ENCODE measurements around the gene DYNC1LI1.

DYNC1LI1 gene

DNA sequence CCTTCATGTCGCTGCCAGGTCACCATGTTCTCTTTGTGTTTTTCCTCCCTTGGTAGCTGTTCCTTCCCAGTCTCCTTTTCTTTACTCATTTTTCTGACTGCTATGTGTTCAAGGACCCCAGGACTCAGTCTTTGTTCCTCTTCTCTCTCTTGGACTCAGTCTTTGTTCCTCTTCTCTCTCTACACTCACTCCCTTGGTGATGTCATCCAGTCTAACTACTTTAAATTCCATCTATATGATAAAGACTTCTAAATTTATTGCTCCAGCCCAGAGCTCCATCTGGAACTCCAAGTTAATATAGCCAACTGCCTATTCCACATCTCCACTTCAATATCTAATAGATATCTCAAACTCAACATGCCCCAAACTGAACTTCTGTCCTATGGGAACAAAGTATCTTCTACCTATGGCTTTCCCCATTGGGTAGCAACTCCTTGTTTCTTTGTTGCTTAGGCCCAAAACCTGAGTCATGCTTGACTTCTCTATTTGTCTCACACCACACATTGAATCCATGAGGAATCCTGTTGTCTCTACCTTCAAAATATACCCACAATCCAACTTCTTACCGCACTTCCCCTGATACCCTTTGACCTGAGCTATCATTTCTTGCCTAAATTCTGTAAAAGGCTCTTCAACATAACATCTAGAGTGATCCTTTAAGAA lies 4.9 kb upstream of the DYNC1LI1 start:
- no peaks in the 10 kb centered on the region for H3K27me3 ChIP-seq (ENCODE audit: insufficient read depth, low read length)
- no peak overlapping the region for H2AFZ ChIP-seq (ENCODE audit: low read depth, low read length)
- no peaks in the 10 kb centered on the region for H3K36me3 ChIP-seq (ENCODE audit: insufficient read depth, low read length)
- H3K9me3 ChIP-seq (ENCODE audit: low read length): no peaks in the 10 kb centered on the region
- H3K4me3 ChIP-seq (ENCODE audit: low read length): no peak overlapping the region
- peaks cover 4% of the 10 kb centered on the region for H3K4me1 ChIP-seq (ENCODE audit: insufficient read depth, low read length)

DNA sequence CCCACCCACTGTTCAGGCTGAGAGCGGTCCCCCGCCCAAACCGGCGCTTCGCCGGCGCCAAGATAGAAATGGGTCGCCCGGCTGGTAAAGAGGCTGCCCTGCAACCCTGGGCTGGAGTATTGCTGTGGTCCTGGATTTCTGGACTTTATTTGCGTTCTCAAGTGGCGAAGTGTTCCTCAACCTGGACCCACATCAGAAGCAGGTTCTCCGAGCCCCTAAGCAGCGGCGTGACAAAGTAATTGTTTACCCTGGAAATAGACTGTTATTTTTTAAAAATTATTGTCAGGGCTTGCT lies 481 bp upstream of the DYNC1LI1 start:
- Histone ChIP-seq H3K4me1 (ENCODE audit: insufficient read depth, low read length) (peaks cover 15% of the 10 kb centered on the region), H2AFZ (ENCODE audit: low read depth, low read length) (peak overlapping the region; percentile 33), H3K27me3 (ENCODE audit: insufficient read depth, low read length) (no peaks in the 10 kb centered on the region), H3K36me3 (ENCODE audit: insufficient read depth, low read length) (peaks cover 7% of the 10 kb centered on the region), H3K9me3 (ENCODE audit: low read length) (no peaks in the 10 kb centered on the region), H3K4me3 (ENCODE audit: low read length) (peak overlapping the region; percentile 81)

DNA sequence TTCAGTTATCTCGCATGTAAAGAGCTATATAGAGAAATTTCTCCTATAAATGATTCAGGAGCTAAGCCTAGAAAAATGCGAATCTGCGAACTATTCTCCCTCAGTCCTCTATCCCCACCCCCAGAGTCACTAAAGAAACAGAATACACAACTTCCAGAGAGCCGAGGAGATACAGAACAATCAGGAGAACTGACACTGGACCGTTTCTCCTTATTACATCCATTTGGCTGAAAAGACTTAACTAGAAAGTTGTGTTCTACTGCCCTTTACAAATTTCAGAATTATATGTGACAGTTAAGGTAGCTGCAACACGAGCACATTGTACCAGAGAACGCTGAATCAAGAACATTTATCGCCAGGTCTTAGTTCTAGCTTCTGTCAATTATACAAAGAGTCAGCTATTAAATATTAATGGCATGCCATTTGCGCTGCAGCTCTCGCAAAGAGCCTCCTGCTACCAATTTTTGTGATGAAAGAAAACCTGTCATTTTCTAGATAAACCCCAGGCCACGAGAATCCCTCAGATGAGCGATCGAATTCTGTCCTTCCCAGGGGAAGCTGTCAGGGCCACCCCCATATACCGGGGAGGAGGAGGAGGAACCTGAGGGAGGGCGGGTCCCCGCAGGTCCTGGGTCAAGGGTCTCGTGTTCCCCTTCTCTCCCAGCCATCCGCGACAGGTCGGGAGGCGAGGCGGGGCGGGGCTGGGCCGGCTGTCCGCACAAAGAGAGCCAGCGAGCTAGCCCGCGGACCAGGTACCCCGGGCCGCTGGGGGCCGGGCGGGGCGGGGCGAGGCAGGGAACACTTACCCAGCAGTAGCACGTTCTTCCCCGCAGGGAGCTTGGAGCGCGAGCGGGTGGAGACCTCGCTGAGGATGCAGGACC lies 878 bp downstream of the DYNC1LI1 start:
- H3K36me3 ChIP-seq (ENCODE audit: insufficient read depth, low read length): peaks cover 14% of the 10 kb centered on the region
- peaks cover 15% of the 10 kb centered on the region for H3K4me1 ChIP-seq (ENCODE audit: insufficient read depth, low read length)
- H3K27me3 ChIP-seq (ENCODE audit: insufficient read depth, low read length): no peaks in the 10 kb centered on the region
- peak overlapping the region; percentile 81 for H3K4me3 ChIP-seq (ENCODE audit: low read length)
- H3K9me3 ChIP-seq (ENCODE audit: low read length): no peaks in the 10 kb centered on the region
- H2AFZ ChIP-seq (ENCODE audit: low read depth, low read length): peak overlapping the region; percentile 49

DNA sequence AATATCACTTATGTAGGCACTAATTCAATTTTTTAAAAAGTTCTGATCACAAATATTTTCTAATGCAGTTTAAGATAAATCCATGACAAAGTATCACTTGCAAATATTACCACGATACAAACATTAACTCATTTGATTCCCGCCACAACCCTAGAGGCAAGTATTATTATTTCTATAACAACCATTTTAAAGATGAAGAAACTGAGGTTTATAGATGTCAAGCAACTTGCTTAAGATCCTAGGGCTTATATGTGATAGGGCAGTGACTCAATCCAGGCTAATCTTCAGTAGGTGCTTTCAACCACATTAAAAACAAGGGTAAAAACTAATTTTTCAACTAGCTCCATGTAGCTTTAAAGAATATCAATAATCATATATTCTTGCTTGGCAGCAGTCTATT lies 1.7 kb downstream of the DYNC1LI1 start:
- Histone ChIP-seq H3K36me3 (ENCODE audit: insufficient read depth, low read length) (peaks cover 14% of the 10 kb centered on the region), H3K9me3 (ENCODE audit: low read length) (no peaks in the 10 kb centered on the region), H3K27me3 (ENCODE audit: insufficient read depth, low read length) (no peaks in the 10 kb centered on the region), H3K4me3 (ENCODE audit: low read length) (peak overlapping the region; percentile 81), H2AFZ (ENCODE audit: low read depth, low read length) (no peak overlapping the region), H3K4me1 (ENCODE audit: insufficient read depth, low read length) (peaks cover 15% of the 10 kb centered on the region)

DNA sequence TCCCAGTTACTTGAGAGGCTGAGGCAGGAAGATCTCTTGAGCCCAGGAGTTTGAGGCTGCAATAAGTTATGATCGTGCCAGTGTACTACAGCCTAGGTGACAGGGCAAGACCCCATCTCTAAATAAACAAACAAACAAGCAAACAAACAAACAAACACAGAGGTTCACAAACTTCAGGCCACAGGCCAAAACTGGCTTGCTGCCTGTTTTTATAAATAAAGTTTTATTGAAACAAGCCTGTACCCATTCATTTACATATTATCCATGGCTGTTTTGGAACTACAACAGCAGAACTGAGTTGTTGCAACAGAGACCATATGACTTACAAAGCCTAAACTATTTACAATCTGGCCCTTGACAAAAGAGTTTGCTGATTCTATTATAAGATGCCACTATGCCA lies 6.5 kb downstream of the DYNC1LI1 start:
- no peaks in the 10 kb centered on the region for H3K9me3 ChIP-seq (ENCODE audit: low read length)
- H3K36me3 ChIP-seq (ENCODE audit: insufficient read depth, low read length): peaks cover 24% of the 10 kb centered on the region
- no peaks in the 10 kb centered on the region for H3K27me3 ChIP-seq (ENCODE audit: insufficient read depth, low read length)
- H3K4me3 ChIP-seq (ENCODE audit: low read length): no peak overlapping the region
- no peak overlapping the region for H2AFZ ChIP-seq (ENCODE audit: low read depth, low read length)
- H3K4me1 ChIP-seq (ENCODE audit: insufficient read depth, low read length): peaks cover 10% of the 10 kb centered on the region

DNA sequence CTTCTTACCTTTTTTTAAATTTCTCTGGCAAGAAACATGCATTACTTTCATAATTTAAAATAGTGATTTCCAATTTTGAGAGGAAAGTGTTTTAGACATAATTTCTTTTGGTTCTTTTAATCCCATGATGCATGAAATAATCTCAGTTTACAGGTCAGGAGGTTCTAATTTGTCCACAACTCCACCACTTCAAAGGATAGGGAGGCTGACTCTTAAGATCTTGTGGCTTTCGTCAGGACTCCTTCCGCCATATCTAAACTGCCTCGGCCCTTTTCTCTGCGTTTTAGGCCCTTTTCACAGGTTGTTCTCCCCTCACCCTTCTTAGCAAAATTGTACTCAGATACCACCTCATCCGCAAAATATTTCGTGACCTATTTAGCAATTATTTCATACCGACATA lies 8.0 kb downstream of the DYNC1LI1 start:
- H3K36me3 ChIP-seq (ENCODE audit: insufficient read depth, low read length): peaks cover 24% of the 10 kb centered on the region

DNA sequence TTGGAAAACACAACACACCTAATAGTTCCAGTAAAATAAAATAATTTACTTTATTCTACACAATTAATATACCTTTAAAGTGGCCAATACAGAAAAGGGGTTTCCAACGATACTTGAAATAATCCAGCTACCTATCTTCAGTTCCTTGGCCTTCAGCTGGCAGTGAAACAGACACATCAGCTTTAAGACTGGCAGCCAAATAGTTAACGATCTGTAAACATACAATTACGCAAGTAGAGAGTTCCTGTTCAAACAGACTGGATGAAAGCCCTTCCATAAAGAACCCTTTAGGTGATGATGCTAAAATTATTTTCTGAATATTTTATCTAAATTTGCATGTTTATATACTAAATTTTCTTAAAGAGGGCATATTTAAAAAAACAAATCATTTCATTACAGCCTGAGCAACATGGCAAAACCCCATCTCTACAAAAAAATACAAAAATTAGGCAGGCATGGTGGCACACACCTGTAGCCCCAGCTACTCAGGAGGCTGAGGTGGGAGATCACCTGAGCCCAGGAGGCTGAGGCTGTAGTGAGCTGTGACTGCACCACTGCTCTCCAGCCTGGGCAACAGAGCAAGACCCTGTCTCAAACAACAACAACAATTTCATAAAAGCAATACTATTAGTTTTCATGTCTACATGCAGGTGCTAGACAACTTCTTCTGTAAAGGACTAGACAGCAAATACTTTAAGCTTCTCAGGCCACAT lies 12.9 kb downstream of the DYNC1LI1 start:
- Histone ChIP-seq H3K9me3 (ENCODE audit: low read length) (no peaks in the 10 kb centered on the region), H3K4me1 (ENCODE audit: insufficient read depth, low read length) (no peaks in the 10 kb centered on the region), H3K27me3 (ENCODE audit: insufficient read depth, low read length) (no peaks in the 10 kb centered on the region), H3K36me3 (ENCODE audit: insufficient read depth, low read length) (peaks cover 8% of the 10 kb centered on the region), H3K4me3 (ENCODE audit: low read length) (no peak overlapping the region), H2AFZ (ENCODE audit: low read depth, low read length) (no peak overlapping the region)

More for the DNA sequence above, 8.0 kb downstream of the DYNC1LI1 start:
- H2AFZ ChIP-seq (ENCODE audit: low read depth, low read length): no peak overlapping the region
- no peaks in the 10 kb centered on the region for H3K9me3 ChIP-seq (ENCODE audit: low read length)
- H3K4me3 ChIP-seq (ENCODE audit: low read length): no peak overlapping the region
- no peaks in the 10 kb centered on the region for H3K4me1 ChIP-seq (ENCODE audit: insufficient read depth, low read length)
- H3K27me3 ChIP-seq (ENCODE audit: insufficient read depth, low read length): no peaks in the 10 kb centered on the region

DNA sequence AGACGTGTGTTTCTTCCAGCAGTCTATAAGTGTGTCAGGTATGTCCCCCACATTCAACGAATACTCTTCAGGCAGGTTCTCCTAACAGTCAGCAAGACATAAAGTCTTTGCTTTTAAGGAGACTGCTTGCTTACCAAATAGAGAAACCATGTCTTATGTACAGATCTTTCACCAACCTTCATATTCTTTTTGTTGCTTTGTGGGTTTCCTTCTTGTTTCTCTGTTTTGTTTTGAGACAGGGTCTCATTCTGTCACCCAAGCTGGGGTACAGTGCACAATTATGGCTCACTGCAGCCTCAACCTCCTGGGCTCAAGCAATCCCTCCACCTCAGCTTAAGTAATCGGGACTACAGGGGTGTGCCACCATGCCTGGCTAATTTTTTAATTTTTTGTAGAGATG lies 14.3 kb downstream of the DYNC1LI1 start:
- H3K4me1 ChIP-seq (ENCODE audit: insufficient read depth, low read length): no peaks in the 10 kb centered on the region
- H3K9me3 ChIP-seq (ENCODE audit: low read length): no peaks in the 10 kb centered on the region
- no peaks in the 10 kb centered on the region for H3K27me3 ChIP-seq (ENCODE audit: insufficient read depth, low read length)
- no peak overlapping the region for H2AFZ ChIP-seq (ENCODE audit: low read depth, low read length)
- no peak overlapping the region for H3K4me3 ChIP-seq (ENCODE audit: low read length)
- peaks cover 2% of the 10 kb centered on the region for H3K36me3 ChIP-seq (ENCODE audit: insufficient read depth, low read length)

DNA sequence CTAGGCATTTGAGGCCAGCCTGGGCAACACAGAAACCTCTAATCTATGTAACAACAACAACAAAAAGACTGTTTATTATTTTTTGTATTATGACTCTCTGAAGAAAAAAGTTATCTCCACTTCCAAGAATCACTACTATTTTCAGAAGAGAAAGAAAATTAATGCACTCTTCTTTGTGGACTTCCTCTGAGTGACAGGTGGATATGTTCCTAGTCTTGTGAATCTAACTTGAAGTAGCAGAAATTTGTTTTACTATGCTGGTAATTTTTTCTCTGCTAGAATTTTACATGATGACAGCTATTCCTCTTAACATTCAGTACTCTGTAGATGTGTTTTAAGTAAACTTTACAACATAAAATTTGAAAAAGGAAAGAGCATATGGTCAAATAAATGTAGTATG lies 16.7 kb downstream of the DYNC1LI1 start:
- Histone ChIP-seq H3K4me1 (ENCODE audit: insufficient read depth, low read length) (no peaks in the 10 kb centered on the region), H3K27me3 (ENCODE audit: insufficient read depth, low read length) (no peaks in the 10 kb centered on the region), H3K36me3 (ENCODE audit: insufficient read depth, low read length) (peaks cover 2% of the 10 kb centered on the region), H3K4me3 (ENCODE audit: low read length) (no peak overlapping the region), H2AFZ (ENCODE audit: low read depth, low read length) (no peak overlapping the region), H3K9me3 (ENCODE audit: low read length) (no peaks in the 10 kb centered on the region)

DNA sequence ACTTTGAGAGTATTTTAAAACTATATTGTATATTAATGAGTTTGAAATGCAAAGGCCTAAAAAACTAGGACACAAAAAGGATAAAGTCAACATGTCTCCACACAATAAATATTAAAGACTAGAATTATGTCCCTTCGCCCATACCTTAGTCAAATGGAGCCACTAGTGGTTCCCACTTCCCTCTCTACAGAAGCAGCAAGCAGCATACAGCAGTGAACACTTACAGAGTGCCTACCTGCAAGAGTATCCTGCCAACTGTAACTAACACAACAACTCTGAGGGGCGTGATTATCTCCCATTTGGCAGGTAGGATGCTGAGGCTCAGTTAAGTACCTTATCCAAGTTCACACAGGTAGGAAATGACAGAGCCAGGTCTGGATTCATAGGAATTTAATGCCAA lies 17.2 kb downstream of the DYNC1LI1 start:
- H3K4me1 ChIP-seq (ENCODE audit: insufficient read depth, low read length): no peaks in the 10 kb centered on the region
- peaks cover 2% of the 10 kb centered on the region for H3K36me3 ChIP-seq (ENCODE audit: insufficient read depth, low read length)
- H2AFZ ChIP-seq (ENCODE audit: low read depth, low read length): no peak overlapping the region
- no peaks in the 10 kb centered on the region for H3K9me3 ChIP-seq (ENCODE audit: low read length)
- H3K27me3 ChIP-seq (ENCODE audit: insufficient read depth, low read length): no peaks in the 10 kb centered on the region
- H3K4me3 ChIP-seq (ENCODE audit: low read length): no peak overlapping the region

DNA sequence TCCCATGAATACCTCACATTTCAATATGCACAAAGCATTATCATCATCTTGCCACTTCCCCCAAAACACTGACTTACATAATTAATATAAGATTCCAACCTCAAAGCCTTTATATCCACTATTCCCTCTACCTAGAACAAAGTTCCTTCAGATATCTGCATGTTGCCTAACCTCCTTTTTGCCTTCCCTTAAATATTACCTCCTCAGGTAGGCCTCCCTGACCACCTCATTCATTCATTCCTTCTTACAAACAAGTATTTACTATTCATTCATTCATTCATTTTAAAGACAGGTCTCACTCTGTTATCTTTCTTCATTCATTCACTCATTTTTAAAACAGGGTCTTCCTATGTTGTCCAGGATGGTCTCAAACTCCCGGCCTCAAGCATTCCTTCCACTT lies 18.6 kb downstream of the DYNC1LI1 start:
- no peaks in the 10 kb centered on the region for H3K27me3 ChIP-seq (ENCODE audit: insufficient read depth, low read length)
- peaks cover 2% of the 10 kb centered on the region for H3K9me3 ChIP-seq (ENCODE audit: low read length)
- H3K4me3 ChIP-seq (ENCODE audit: low read length): no peak overlapping the region
- no peak overlapping the region for H2AFZ ChIP-seq (ENCODE audit: low read depth, low read length)
- no peaks in the 10 kb centered on the region for H3K4me1 ChIP-seq (ENCODE audit: insufficient read depth, low read length)
- peaks cover 4% of the 10 kb centered on the region for H3K36me3 ChIP-seq (ENCODE audit: insufficient read depth, low read length)

DNA sequence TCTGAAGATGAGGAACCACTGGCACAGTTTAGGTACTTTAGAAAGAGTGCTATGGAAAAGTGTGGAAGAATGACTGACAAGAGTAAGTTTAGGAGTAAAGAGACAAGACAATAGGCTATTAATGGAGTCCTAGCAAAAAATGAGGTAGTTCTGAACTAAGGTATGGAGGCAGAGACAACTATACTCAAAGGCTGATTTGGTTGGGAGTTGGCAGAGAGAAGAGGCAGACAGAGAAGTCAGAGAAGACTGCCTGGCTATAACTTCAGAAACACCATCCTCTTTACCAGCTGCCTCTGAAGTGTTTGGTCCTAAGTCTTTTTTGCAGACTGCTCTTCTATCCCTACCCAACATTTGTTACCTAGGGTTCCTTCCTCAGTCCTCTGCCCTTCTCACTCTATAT lies 19.2 kb downstream of the DYNC1LI1 start:
- no peak overlapping the region for H2AFZ ChIP-seq (ENCODE audit: low read depth, low read length)
- H3K4me3 ChIP-seq (ENCODE audit: low read length): no peak overlapping the region
- peaks cover 2% of the 10 kb centered on the region for H3K9me3 ChIP-seq (ENCODE audit: low read length)
- H3K27me3 ChIP-seq (ENCODE audit: insufficient read depth, low read length): no peaks in the 10 kb centered on the region
- H3K4me1 ChIP-seq (ENCODE audit: insufficient read depth, low read length): no peaks in the 10 kb centered on the region
- H3K36me3 ChIP-seq (ENCODE audit: insufficient read depth, low read length): peaks cover 5% of the 10 kb centered on the region

DNA sequence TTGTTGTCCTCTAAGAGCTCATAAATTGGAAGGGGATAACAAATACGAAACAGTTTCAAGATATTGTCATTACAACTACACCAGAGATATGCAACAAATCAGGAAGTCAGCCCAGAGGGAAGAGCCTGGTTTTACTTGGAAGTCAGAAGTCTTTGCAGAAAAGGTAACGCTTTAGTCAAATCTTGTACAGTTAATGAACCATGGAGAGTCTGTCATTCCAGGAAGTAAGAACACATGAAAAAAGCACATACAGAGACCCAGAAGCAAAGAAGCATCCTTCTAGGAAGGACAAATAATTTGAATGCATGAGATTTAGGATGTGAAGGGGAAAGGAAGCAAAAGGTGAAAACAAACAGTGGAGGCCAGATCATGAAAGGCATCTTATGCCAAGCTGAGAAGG lies 19.6 kb downstream of the DYNC1LI1 start:
- no peaks in the 10 kb centered on the region for H3K4me1 ChIP-seq (ENCODE audit: insufficient read depth, low read length)

More for the DNA sequence above, 19.6 kb downstream of the DYNC1LI1 start:
- H3K4me3 ChIP-seq (ENCODE audit: low read length): no peak overlapping the region
- peaks cover 8% of the 10 kb centered on the region for H3K36me3 ChIP-seq (ENCODE audit: insufficient read depth, low read length)
- H2AFZ ChIP-seq (ENCODE audit: low read depth, low read length): no peak overlapping the region
- no peaks in the 10 kb centered on the region for H3K27me3 ChIP-seq (ENCODE audit: insufficient read depth, low read length)
- H3K9me3 ChIP-seq (ENCODE audit: low read length): peaks cover 2% of the 10 kb centered on the region
